A549 (cell line): ENCODE measurements around the gene UMODL1. TPM values are rescaled to one million over a fixed set of nuclear protein-coding genes. Genes with fewer than 3 reads are reported as not detected.

ENCODE experiments used
- ATAC-seq, 2 experiments: fragments of 200-7000 bp in 1 of 2; fragments of >200 bp in 1 of 2; cut with Nextera tagmentation in 1 of 2; cut with Tn5 transposase in 1 of 2; 3 replicates each; pipeline versions ENCODE4 v1.8.0 to v1.9.1; 2018 to 2020; ENCODE audit warnings: mild to moderate bottlenecking in 1 of 2, moderate library complexity in 1 of 2
- CTCF ChIA-PET: fragments of 300-600 bp; sonication (Branson Sonifier 250); formaldehyde crosslinking; extraction: SDS; loops from one replicate; lab custom pipeline; 2021; ENCODE audit warnings: antibody characterized with exemption, inconsistent platforms; lab: Yijun Ruan, JAX
- POLR2A ChIA-PET: fragments of 350-600 bp; formaldehyde crosslinking; extraction: SDS; loops from one replicate; lab custom pipeline; 2021; ENCODE audit warnings: antibody characterized with exemption, inconsistent platforms; lab: Yijun Ruan, JAX
- DNase-seq, 2 experiments: peaks; one replicate each; pipeline versions ENCODE4 v3.0.0 to v3.0.0-alpha.2; 2011 to 2016; ENCODE audit warnings: low read depth in 1 of 2, low spot score in 1 of 2
- FAIRE-seq: peaks from 2 replicates; lab custom pipeline; 2011; peaks lifted over from hg19 to GRCh38; lab: Jason Lieb, UNC
- H3K27ac ChIP-seq, 2 experiments: fragments of >200 bp; sonication (Bioruptor Twin); formaldehyde crosslinking; 3 replicates each; pipeline ENCODE4 v1.5.1; 2016 to 2017
- H3K4me1 ChIP-seq: fragments of >200 bp; sonication (Bioruptor Twin); formaldehyde crosslinking; 3 replicates; pipeline ENCODE4 v1.6.1; 2016
- H3K4me2 ChIP-seq: fragments of >200 bp; sonication (Bioruptor Twin); formaldehyde crosslinking; 3 replicates; pipeline ENCODE4 v1.6.1; 2016
- H3K4me3 ChIP-seq: fragments of >200 bp; sonication (Bioruptor Twin); formaldehyde crosslinking; 3 replicates; pipeline ENCODE4 v1.5.1; 2016
- H3K9me3 ChIP-seq: fragments of >200 bp; sonication (Bioruptor Twin); formaldehyde crosslinking; 3 replicates; pipeline ENCODE4 v1.6.1; 2016
- BHLHE40 ChIP-seq: IDR thresholded peaks from 2 replicates; pipeline ENCODE4 v1.6.1; 2012; ENCODE audit warnings: low read depth, low read length, inconsistent platforms
- CBX2 ChIP-seq: fragments of 200-600 bp; sonication (generic); IDR thresholded peaks from 2 replicates; pipeline ENCODE4 v1.6.1; 2016; ENCODE audit warnings: low read depth, mild to moderate bottlenecking, borderline replicate concordance
- CHD4 ChIP-seq: fragments of 200-600 bp; sonication (generic); IDR thresholded peaks from 2 replicates; pipeline ENCODE4 v1.6.1; 2016; ENCODE audit warnings: antibody characterized with exemption, mild to moderate bottlenecking, borderline replicate concordance
- EHF ChIP-seq: fragments of 250-450 bp; sonication (Bioruptor Pico); IDR thresholded peaks from 2 replicates; pipeline ENCODE4 v1.5.0; 2020; ENCODE audit warnings: mild to moderate bottlenecking
- EHMT2 ChIP-seq: fragments of 200-600 bp; sonication (generic); IDR thresholded peaks from 2 replicates; pipeline ENCODE4 v1.6.1; 2016; ENCODE audit warnings: antibody characterized with exemption, low read depth, mild to moderate bottlenecking, moderate library complexity
- EP300 ChIP-seq, 2 experiments: fragments of >200 bp; sonication (Bioruptor Twin); formaldehyde crosslinking; IDR thresholded peaks; 2 replicates in 1 of 2; 3 replicates in 1 of 2; pipeline ENCODE4 v1.6.1; 2016 to 2017
- FOSB ChIP-seq: fragments of 250-450 bp; sonication (Bioruptor Pico); IDR thresholded peaks from 2 replicates; pipeline ENCODE4 v1.5.0; 2020; ENCODE audit warnings: mild to moderate bottlenecking, moderate library complexity
- FOXS1 ChIP-seq: fragments of 250-450 bp; sonication (Bioruptor Pico); IDR thresholded peaks from 2 replicates; pipeline ENCODE4 v1.5.0; 2020; ENCODE audit warnings: mild to moderate bottlenecking, moderate library complexity
- GATA3 ChIP-seq: IDR thresholded peaks from 2 replicates; pipeline ENCODE4 v1.6.1; 2012; ENCODE audit warnings: borderline replicate concordance
- HDAC2 ChIP-seq: fragments of 200-600 bp; sonication (generic); IDR thresholded peaks from 2 replicates; pipeline ENCODE4 v1.6.1; 2016
- HOXA7 ChIP-seq: fragments of 250-450 bp; sonication (Bioruptor Pico); IDR thresholded peaks from 2 replicates; pipeline ENCODE4 v1.5.0; 2020; ENCODE audit warnings: mild to moderate bottlenecking, moderate library complexity
- HOXB13 ChIP-seq: fragments of 250-450 bp; sonication (Bioruptor Pico); IDR thresholded peaks from 2 replicates; pipeline ENCODE4 v1.5.0; 2020; ENCODE audit warnings: low read depth, mild to moderate bottlenecking, moderate library complexity
- HOXB5 ChIP-seq: fragments of 250-450 bp; sonication (Bioruptor Pico); IDR thresholded peaks from 2 replicates; pipeline ENCODE4 v1.5.0; 2020; ENCODE audit warnings: mild to moderate bottlenecking, moderate library complexity
- JUN ChIP-seq, 2 experiments: fragments of >200 bp; sonication (Bioruptor Twin); formaldehyde crosslinking; IDR thresholded peaks; 2 replicates in 1 of 2; 3 replicates in 1 of 2; pipeline ENCODE4 v1.6.1; 2016 to 2017
- JUNB ChIP-seq: fragments of >200 bp; sonication (Bioruptor Twin); formaldehyde crosslinking; IDR thresholded peaks from 2 replicates; pipeline ENCODE4 v1.6.1; 2016
- KDM5A ChIP-seq: fragments of 200-600 bp; sonication (generic); IDR thresholded peaks from 2 replicates; pipeline ENCODE4 v1.6.1; 2016; ENCODE audit warnings: antibody characterized with exemption, mild to moderate bottlenecking
- MAFK ChIP-seq: fragments of 450-650 bp; IDR thresholded peaks from 2 replicates; pipeline ENCODE4 v1.6.1; 2014; ENCODE audit not compliant: partially characterized antibody
- MAZ ChIP-seq: fragments of 150-350 bp; IDR thresholded peaks from 2 replicates; pipeline ENCODE4 v1.6.1; 2014; ENCODE audit warnings: antibody characterized with exemption, low read depth, low read length, borderline replicate concordance
- NFE2L2 ChIP-seq: fragments of 150-350 bp; conservative IDR thresholded peaks from 2 replicates; pipeline ENCODE4 v1.6.1; 2014; ENCODE audit warnings: low read length
- NPAS2 ChIP-seq: fragments of 250-450 bp; sonication (Bioruptor Pico); IDR thresholded peaks from 2 replicates; pipeline ENCODE4 v1.8.0; 2022; ENCODE audit warnings: mild to moderate bottlenecking, moderate library complexity, borderline replicate concordance
- PHF8 ChIP-seq: fragments of 200-600 bp; sonication (generic); IDR thresholded peaks from 2 replicates; pipeline ENCODE4 v1.6.1; 2016; ENCODE audit warnings: low read depth, mild to moderate bottlenecking, antibody characterized with exemption, moderate library complexity, borderline replicate concordance
- POLR2A ChIP-seq: IDR thresholded peaks from 2 replicates; pipeline ENCODE4 v1.6.1; 2012; ENCODE audit warnings: mild to moderate bottlenecking, low read length
- POLR2AphosphoS2 ChIP-seq: conservative IDR thresholded peaks from 2 replicates; pipeline ENCODE4 v1.6.1; 2012; ENCODE audit warnings: low read length, improper control_type of control experiment, inconsistent platforms
- RCOR1 ChIP-seq: fragments of 150-350 bp; IDR thresholded peaks from 2 replicates; pipeline ENCODE4 v1.6.1; 2014; ENCODE audit warnings: antibody characterized with exemption, low read length, low read depth
- SREBF2 ChIP-seq: fragments of 450-650 bp; IDR thresholded peaks from 2 replicates; pipeline ENCODE4 v1.6.1; 2014; ENCODE audit warnings: mild to moderate bottlenecking, moderate library complexity
- ZC3H11A ChIP-seq: fragments of 450-650 bp; IDR thresholded peaks from 2 replicates; pipeline ENCODE4 v1.6.1; 2014; ENCODE audit warnings: antibody characterized with exemption, mild to moderate bottlenecking
- ZFP36 ChIP-seq: fragments of 450-650 bp; IDR thresholded peaks from 2 replicates; pipeline ENCODE4 v1.6.1; 2014; ENCODE audit warnings: borderline replicate concordance; ENCODE audit not compliant: partially characterized antibody
- ZNF302 ChIP-seq: fragments of 250-450 bp; sonication (Bioruptor Pico); IDR thresholded peaks from 2 replicates; pipeline ENCODE4 v1.9.0; 2021; ENCODE audit warnings: inconsistent platforms, mild to moderate bottlenecking, moderate library complexity
- WGBS: methylation state at CpG from one replicate; pipeline ENCODE4 v1.1.6; 2017; ENCODE audit errors: missing lambda C conversion rate; 5-methylcytosine and 5-hydroxymethylcytosine counted together
- polyA plus RNA-seq, 4 experiments: library from polyadenylated mRNA; depleted of rRNA in 3 of 4; stranded (reverse); fragments of >200 nt; fragmentation: RNase III in 1 of 4; extraction: RNeasy Plus Mini Kit Qiagen cat#74134 plus additional on column Dnase treatment in 1 of 4; gene quantifications; 2 replicates in 3 of 4; 3 replicates in 1 of 4; pipeline ENCODE4 v1.2.3, GENCODE V29; 2011 to 2017
- TF ChIP-seq, protein P1 (sequence below): fragments of 450-650 bp; IDR thresholded peaks from 2 replicates; pipeline ENCODE4 v1.6.1; 2014; ENCODE audit warnings: antibody characterized with exemption
- TF ChIP-seq, protein P2 (sequence below): fragments of 250-450 bp; sonication (Bioruptor Pico); IDR thresholded peaks from 2 replicates; pipeline ENCODE4 v1.5.0; 2020; ENCODE audit warnings: low read depth, mild to moderate bottlenecking, moderate library complexity
- TF ChIP-seq, protein P3 (sequence below): fragments of 250-450 bp; sonication (Bioruptor Pico); IDR thresholded peaks from 2 replicates; pipeline ENCODE4 v1.5.0; 2021; ENCODE audit warnings: mild to moderate bottlenecking, moderate library complexity, borderline replicate concordance
- TF ChIP-seq, protein P4 (sequence below): IDR thresholded peaks from 2 replicates; pipeline ENCODE4 v1.6.1; 2012; ENCODE audit warnings: low read depth, borderline replicate concordance
- TF ChIP-seq, protein P5 (sequence below): fragments of 150-350 bp; IDR thresholded peaks from 2 replicates; pipeline ENCODE4 v1.6.1; 2014; ENCODE audit warnings: low read depth, mild to moderate bottlenecking, low read length

The UMODL1 gene
- polyA plus RNA-seq, 2 of the 4 experiments (the other 2 are of a cell fraction) = not detected

DNA sequence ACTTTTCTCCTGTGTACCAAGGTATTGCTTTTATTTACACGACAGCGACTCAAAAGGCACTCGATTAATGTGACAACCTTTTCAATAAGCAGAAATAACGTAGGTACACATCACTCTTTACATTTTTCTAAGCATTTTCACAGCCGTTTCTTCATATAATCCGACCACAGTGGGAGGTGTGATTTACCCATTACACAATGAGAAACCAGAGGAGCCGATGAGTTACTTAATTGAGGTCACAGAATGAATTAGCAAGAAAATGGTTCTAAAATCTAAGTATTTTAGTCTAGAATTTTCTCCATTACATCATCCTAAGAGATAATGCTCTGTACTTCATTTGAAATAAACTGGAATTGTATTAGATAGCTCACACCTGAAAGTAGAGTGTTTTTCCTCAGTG lies 71.5 kb downstream of the UMODL1 start:
- H3K4me1 ChIP-seq = no peaks in the 10 kb centered on the region
- ChIA-PET POLR2A (no interaction called here), CTCF (interaction anchor here (0.6 to 1.6 kb wide), 4 partner anchors 116 to 1514 kb away, joined by 3 to 4 read pairs (median 3); no protein-coding TSS in a partner anchor)
- no peak overlapping the region for H3K4me2 ChIP-seq
- H3K27ac ChIP-seq = no peak overlapping the region
- DNase-seq = no peak
- no peak for ATAC-seq
- H3K9me3 ChIP-seq = no peaks in the 10 kb centered on the region
- FAIRE-seq = no peak
- 46% methylated on average over 7 of the region's 7 CpGs for WGBS
- no peak overlapping the region for H3K4me3 ChIP-seq
- TF ChIP-seq CHD4 (no peak), EHF (CRISPR knock-in tag) (no peak), POLR2AphosphoS2 (no peak), EHMT2 (no peak), EP300 (IDR thresholded peaks at IDR 0.05) (no peak), SREBF2 (no peak), FOSB (CRISPR knock-in tag) (no peak), JUNB (no peak), FOXS1 (CRISPR knock-in tag) (no peak), ZC3H11A (no peak)
- TF ChIP-seq, protein P1, sequence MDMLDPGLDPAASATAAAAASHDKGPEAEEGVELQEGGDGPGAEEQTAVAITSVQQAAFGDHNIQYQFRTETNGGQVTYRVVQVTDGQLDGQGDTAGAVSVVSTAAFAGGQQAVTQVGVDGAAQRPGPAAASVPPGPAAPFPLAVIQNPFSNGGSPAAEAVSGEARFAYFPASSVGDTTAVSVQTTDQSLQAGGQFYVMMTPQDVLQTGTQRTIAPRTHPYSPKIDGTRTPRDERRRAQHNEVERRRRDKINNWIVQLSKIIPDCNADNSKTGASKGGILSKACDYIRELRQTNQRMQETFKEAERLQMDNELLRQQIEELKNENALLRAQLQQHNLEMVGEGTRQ = no peak

DNA sequence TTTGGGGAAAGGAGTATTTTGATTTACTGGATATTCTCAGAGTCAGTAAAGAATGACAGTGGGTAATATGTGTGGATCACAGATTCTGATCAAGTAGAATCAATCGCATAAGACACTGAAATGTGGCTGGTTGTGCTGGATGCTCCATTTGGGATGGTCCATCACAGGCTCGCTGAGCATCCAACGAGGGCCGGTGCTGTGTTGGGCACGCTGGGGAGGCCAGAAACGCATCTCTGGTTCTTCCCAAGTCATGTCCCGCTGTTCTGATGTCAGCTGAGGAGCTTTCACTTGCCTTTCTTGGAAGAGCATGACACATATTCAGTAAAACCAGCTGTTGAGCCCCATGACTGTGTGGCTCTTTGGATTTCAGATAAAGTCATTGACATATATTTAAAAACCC lies 72.0 kb downstream of the UMODL1 start:
- ATAC-seq (no peak), FAIRE-seq (no peak), DNase-seq (no peak)
- no peaks in the 10 kb centered on the region for H3K9me3 ChIP-seq
- H3K4me1 ChIP-seq = no peaks in the 10 kb centered on the region
- TF ChIP-seq NFE2L2 = no peak
- TF ChIP-seq HOXB13 (CRISPR knock-in tag) = no peak
- TF ChIP-seq PHF8 = no peak
- no peak for TF ChIP-seq MAFK
- no peak for TF ChIP-seq JUN (IDR thresholded peaks at IDR 0.05)
- no peak for TF ChIP-seq POLR2A
- TF ChIP-seq, protein P2, sequence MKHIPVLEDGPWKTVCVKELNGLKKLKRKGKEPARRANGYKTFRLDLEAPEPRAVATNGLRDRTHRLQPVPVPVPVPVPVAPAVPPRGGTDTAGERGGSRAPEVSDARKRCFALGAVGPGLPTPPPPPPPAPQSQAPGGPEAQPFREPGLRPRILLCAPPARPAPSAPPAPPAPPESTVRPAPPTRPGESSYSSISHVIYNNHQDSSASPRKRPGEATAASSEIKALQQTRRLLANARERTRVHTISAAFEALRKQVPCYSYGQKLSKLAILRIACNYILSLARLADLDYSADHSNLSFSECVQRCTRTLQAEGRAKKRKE (CRISPR knock-in tag) = no peak
- no peak for TF ChIP-seq JUNB
- TF ChIP-seq RCOR1 = no peak
- TF ChIP-seq NPAS2 (CRISPR knock-in tag) = no peak
- TF ChIP-seq ZFP36 = no peak
- no peak for TF ChIP-seq KDM5A
- TF ChIP-seq MAZ = no peak
- no peak for TF ChIP-seq HOXA7 (CRISPR knock-in tag)
- no peak for TF ChIP-seq BHLHE40
- no peak for TF ChIP-seq CBX2
- no peak overlapping the region for H3K27ac ChIP-seq
- WGBS = 43% methylated on average over 7 of the region's 7 CpGs
- H3K4me3 ChIP-seq = no peak overlapping the region
- POLR2A ChIA-PET = no interaction called here
- CTCF ChIA-PET = interaction anchor here (0.6 to 1.6 kb wide), 3 partner anchors 306 to 1514 kb away, joined by 3 to 4 read pairs (median 3); no protein-coding TSS in a partner anchor
- no peak overlapping the region for H3K4me2 ChIP-seq

DNA sequence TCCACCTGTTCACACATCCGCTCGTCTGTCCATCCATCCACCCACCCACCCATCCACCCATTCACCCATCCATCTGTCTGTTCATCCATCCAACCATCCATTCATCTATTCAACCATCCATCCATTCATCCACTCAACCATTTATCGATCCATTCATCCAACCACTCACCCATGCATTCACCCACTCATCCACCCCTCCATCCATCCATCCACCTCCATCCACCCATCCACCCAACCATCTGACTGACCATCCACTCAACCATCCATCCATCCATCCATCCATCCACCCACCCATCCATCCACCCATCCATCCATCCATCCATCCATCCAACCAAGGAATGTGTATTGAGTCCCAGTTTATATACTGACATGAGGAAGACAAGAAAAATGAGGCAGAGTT lies 73.1 kb downstream of the UMODL1 start:
- POLR2A ChIA-PET = no interaction called here
- no peak for DNase-seq
- no peaks in the 10 kb centered on the region for H3K9me3 ChIP-seq
- 69% methylated on average over 3 of the region's 3 CpGs for WGBS
- no peaks in the 10 kb centered on the region for H3K4me1 ChIP-seq
- no peak for ATAC-seq
- no peak for FAIRE-seq
- no peak overlapping the region for H3K4me3 ChIP-seq
- no peak overlapping the region for H3K4me2 ChIP-seq
- H3K27ac ChIP-seq = no peak overlapping the region
- TF ChIP-seq HOXB5 = no peak
- TF ChIP-seq HDAC2 = no peak
- TF ChIP-seq GATA3 = no peak
- no peak for TF ChIP-seq JUN (IDR thresholded peaks at IDR 0.05)
- TF ChIP-seq, protein P3, sequence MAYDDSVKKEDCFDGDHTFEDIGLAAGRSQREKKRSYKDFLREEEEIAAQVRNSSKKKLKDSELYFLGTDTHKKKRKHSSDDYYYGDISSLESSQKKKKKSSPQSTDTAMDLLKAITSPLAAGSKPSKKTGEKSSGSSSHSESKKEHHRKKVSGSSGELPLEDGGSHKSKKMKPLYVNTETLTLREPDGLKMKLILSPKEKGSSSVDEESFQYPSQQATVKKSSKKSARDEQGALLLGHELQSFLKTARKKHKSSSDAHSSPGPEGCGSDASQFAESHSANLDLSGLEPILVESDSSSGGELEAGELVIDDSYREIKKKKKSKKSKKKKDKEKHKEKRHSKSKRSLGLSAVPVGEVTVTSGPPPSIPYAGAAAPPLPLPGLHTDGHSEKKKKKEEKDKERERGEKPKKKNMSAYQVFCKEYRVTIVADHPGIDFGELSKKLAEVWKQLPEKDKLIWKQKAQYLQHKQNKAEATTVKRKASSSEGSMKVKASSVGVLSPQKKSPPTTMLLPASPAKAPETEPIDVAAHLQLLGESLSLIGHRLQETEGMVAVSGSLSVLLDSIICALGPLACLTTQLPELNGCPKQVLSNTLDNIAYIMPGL = no peak
- no peak for TF ChIP-seq BHLHE40
- TF ChIP-seq, protein P4, sequence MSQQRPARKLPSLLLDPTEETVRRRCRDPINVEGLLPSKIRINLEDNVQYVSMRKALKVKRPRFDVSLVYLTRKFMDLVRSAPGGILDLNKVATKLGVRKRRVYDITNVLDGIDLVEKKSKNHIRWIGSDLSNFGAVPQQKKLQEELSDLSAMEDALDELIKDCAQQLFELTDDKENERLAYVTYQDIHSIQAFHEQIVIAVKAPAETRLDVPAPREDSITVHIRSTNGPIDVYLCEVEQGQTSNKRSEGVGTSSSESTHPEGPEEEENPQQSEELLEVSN = no peak
- TF ChIP-seq, protein P5, sequence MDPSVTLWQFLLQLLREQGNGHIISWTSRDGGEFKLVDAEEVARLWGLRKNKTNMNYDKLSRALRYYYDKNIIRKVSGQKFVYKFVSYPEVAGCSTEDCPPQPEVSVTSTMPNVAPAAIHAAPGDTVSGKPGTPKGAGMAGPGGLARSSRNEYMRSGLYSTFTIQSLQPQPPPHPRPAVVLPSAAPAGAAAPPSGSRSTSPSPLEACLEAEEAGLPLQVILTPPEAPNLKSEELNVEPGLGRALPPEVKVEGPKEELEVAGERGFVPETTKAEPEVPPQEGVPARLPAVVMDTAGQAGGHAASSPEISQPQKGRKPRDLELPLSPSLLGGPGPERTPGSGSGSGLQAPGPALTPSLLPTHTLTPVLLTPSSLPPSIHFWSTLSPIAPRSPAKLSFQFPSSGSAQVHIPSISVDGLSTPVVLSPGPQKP = no peak
- TF ChIP-seq ZNF302 (CRISPR knock-in tag) = no peak
- TF ChIP-seq JUNB = no peak
- CTCF ChIA-PET = interaction anchor here (1.3 to 2.6 kb wide), 3 partner anchors 11 to 308 kb away, joined by 3 to 29 read pairs (median 10); no protein-coding TSS in a partner anchor
